Measurements from ENCODE around the gene ST3GAL5.

The ST3GAL5 gene

GRCh38 chr2:85828725-85829124, 60.1 kb downstream of the ST3GAL5 start:
- no peak for TF ChIP-seq CTCF (IDR thresholded peaks at IDR 0.05; ENCODE audit: insufficient read depth, low read length, poor library complexity, severe bottlenecking)
- no peaks in the 10 kb centered on the region for H3K36me3 ChIP-seq (ENCODE audit: control insufficient read depth, insufficient read depth, low read length)
- H3K27me3 ChIP-seq (replicated peaks; ENCODE audit: control insufficient read depth, insufficient read depth, low read length) = no peaks in the 10 kb centered on the region
- no peak overlapping the region for H3K4me3 ChIP-seq (replicated peaks; ENCODE audit: low read depth, low read length)
- DNase-seq (ENCODE audit: extremely low read depth, insufficient read length) = no peak

GRCh38 chr2:85827879-85828569, 60.8 kb downstream of the ST3GAL5 start:
- DNase-seq (ENCODE audit: extremely low read depth, insufficient read length) = no peak
- Histone ChIP-seq H3K4me3 (replicated peaks; ENCODE audit: low read depth, low read length) (no peak overlapping the region), H3K36me3 (ENCODE audit: control insufficient read depth, insufficient read depth, low read length) (no peaks in the 10 kb centered on the region), H3K27me3 (replicated peaks; ENCODE audit: control insufficient read depth, insufficient read depth, low read length) (no peaks in the 10 kb centered on the region)
- TF ChIP-seq CTCF (IDR thresholded peaks at IDR 0.05; ENCODE audit: insufficient read depth, low read length, poor library complexity, severe bottlenecking) = no peak

- H3K36me3 ChIP-seq (ENCODE audit: control insufficient read depth, insufficient read depth, low read length) = no peaks in the 10 kb centered on the region
- peak; percentile 77 for DNase-seq (ENCODE audit: extremely low read depth, insufficient read length)
- no peak overlapping the region for H3K4me3 ChIP-seq (replicated peaks; ENCODE audit: low read depth, low read length)
- no peaks in the 10 kb centered on the region for H3K27me3 ChIP-seq (replicated peaks; ENCODE audit: control insufficient read depth, insufficient read depth, low read length)
- TF ChIP-seq CTCF (IDR thresholded peaks at IDR 0.05; ENCODE audit: insufficient read depth, low read length, poor library complexity, severe bottlenecking) = peak; percentile 89
Measured at GRCh38 chr2:85826990-85827878, 61.6 kb downstream of the ST3GAL5 start.

- no peaks in the 10 kb centered on the region for H3K36me3 ChIP-seq (ENCODE audit: control insufficient read depth, insufficient read depth, low read length)
- DNase-seq (ENCODE audit: extremely low read depth, insufficient read length) = no peak
- H3K27me3 ChIP-seq (replicated peaks; ENCODE audit: control insufficient read depth, insufficient read depth, low read length) = no peaks in the 10 kb centered on the region; the same call in 1 of the 2 replicates
- H3K4me3 ChIP-seq (replicated peaks; ENCODE audit: low read depth, low read length) = no peak overlapping the region
- TF ChIP-seq CTCF (IDR thresholded peaks at IDR 0.05; ENCODE audit: insufficient read depth, low read length, poor library complexity, severe bottlenecking) = no peak
Measured at GRCh38 chr2:85823951-85824350, 64.8 kb downstream of the ST3GAL5 start.

- DNase-seq (ENCODE audit: extremely low read depth, insufficient read length) = no peak
- Histone ChIP-seq H3K4me3 (replicated peaks; ENCODE audit: low read depth, low read length) (no peak overlapping the region), H3K36me3 (ENCODE audit: control insufficient read depth, insufficient read depth, low read length) (no peaks in the 10 kb centered on the region), H3K27me3 (replicated peaks; ENCODE audit: control insufficient read depth, insufficient read depth, low read length) (no peaks in the 10 kb centered on the region; the same call in 1 of the 2 replicates)
- no peak for TF ChIP-seq CTCF (IDR thresholded peaks at IDR 0.05; ENCODE audit: insufficient read depth, low read length, poor library complexity, severe bottlenecking)
Measured at GRCh38 chr2:85822766-85823165, 66.0 kb downstream of the ST3GAL5 start.

Data from GM06990 (cell line).